Mesenchymal stem cell (in vitro differentiated cells and primary cell): ENCODE measurements around the gene HSPBP1.

ENCODE experiments used
- DNase-seq: peaks from one replicate; pipeline ENCODE4 v3.0.0-alpha.2; 2013
- H2AFZ ChIP-seq: one replicate; pipeline ENCODE4 v1.6.1; 2013; ENCODE audit warnings: low read depth, mild to moderate bottlenecking, control low read depth, inconsistent platforms, low read length, moderate library complexity
- H2AK5ac ChIP-seq: 2 replicates; pipeline ENCODE4 v1.6.1; 2013; ENCODE audit warnings: low read length, moderate library complexity, mild to moderate bottlenecking, inconsistent platforms; ENCODE audit not compliant: severe bottlenecking
- H2BK120ac ChIP-seq: one replicate; pipeline ENCODE4 v1.6.1; 2013; ENCODE audit warnings: low read depth, mild to moderate bottlenecking, inconsistent platforms, low read length, moderate library complexity
- H2BK12ac ChIP-seq, 2 experiments: one replicate each; pipeline ENCODE4 v1.6.1; 2013; ENCODE audit warnings: inconsistent platforms in 2 of 2, low read length in 2 of 2, mild to moderate bottlenecking in 2 of 2, moderate library complexity in 2 of 2, control low read depth in 1 of 2
- H2BK15ac ChIP-seq: one replicate; pipeline ENCODE4 v1.6.1; 2013; ENCODE audit warnings: mild to moderate bottlenecking, low read depth, inconsistent platforms; ENCODE audit not compliant: poor library complexity, severe bottlenecking
- H2BK5ac ChIP-seq: 2 replicates; pipeline ENCODE4 v1.6.1; 2013; ENCODE audit warnings: low read depth, mild to moderate bottlenecking, low read length, control low read depth, inconsistent platforms; ENCODE audit not compliant: poor library complexity, severe bottlenecking
- H3K14ac ChIP-seq, 2 experiments: one replicate each; pipeline ENCODE4 v1.6.1; 2013; ENCODE audit warnings: inconsistent platforms in 2 of 2, low read length in 2 of 2, control low read depth in 1 of 2, mild to moderate bottlenecking in 1 of 2, moderate library complexity in 1 of 2
- H3K18ac ChIP-seq, 2 experiments: one replicate each; pipeline ENCODE4 v1.6.1; 2013; ENCODE audit warnings: inconsistent platforms in 2 of 2, low read length in 2 of 2, control low read depth in 1 of 2, low read depth in 1 of 2, mild to moderate bottlenecking in 1 of 2
- H3K23ac ChIP-seq, 2 experiments: one replicate each; pipeline ENCODE4 v1.6.1; 2013; ENCODE audit warnings: inconsistent platforms in 2 of 2, low read length in 2 of 2, mild to moderate bottlenecking in 2 of 2, moderate library complexity in 2 of 2, control low read depth in 1 of 2
- H3K27ac ChIP-seq: 2 replicates; pipeline ENCODE4 v1.5.1; 2013; ENCODE audit warnings: mild to moderate bottlenecking, moderate library complexity, low read length, control low read depth, inconsistent platforms; ENCODE audit not compliant: poor library complexity, severe bottlenecking
- H3K27me3 ChIP-seq, 2 experiments: 2 replicates each; pipeline versions ENCODE4 v1.6.1 to v1.7.0; 2013; ENCODE audit warnings: low read length in 2 of 2, mild to moderate bottlenecking in 2 of 2, moderate library complexity in 2 of 2, control low read depth in 1 of 2, inconsistent platforms in 1 of 2; ENCODE audit not compliant: control insufficient read depth in 1 of 2, insufficient read depth in 1 of 2
- H3K36me3 ChIP-seq, 2 experiments: 2 replicates each; pipeline versions ENCODE4 v1.6.1 to v1.7.0; 2013; ENCODE audit warnings: low read length in 2 of 2, control low read depth in 1 of 2, inconsistent platforms in 1 of 2, low read depth in 1 of 2, mild to moderate bottlenecking in 1 of 2; ENCODE audit not compliant: insufficient read depth in 2 of 2, control insufficient read depth in 1 of 2
- H3K4ac ChIP-seq, 2 experiments: one replicate each; pipeline ENCODE4 v1.6.1; 2013; ENCODE audit warnings: inconsistent platforms in 2 of 2, low read length in 2 of 2, mild to moderate bottlenecking in 2 of 2, moderate library complexity in 2 of 2, control low read depth in 1 of 2, low read depth in 1 of 2
- H3K4me1 ChIP-seq: 2 replicates; pipeline ENCODE4 v1.6.1; 2013; ENCODE audit warnings: low read depth, low read length, control low read depth; ENCODE audit not compliant: control insufficient read depth, insufficient read depth
- H3K4me2 ChIP-seq: 2 replicates; pipeline ENCODE4 v1.6.1; 2013; ENCODE audit warnings: low read length, mild to moderate bottlenecking, inconsistent platforms; ENCODE audit not compliant: poor library complexity, severe bottlenecking
- H3K4me3 ChIP-seq, 2 experiments: 2 replicates each; pipeline versions ENCODE4 v1.5.1 to v1.7.0; 2013; ENCODE audit warnings: low read length in 2 of 2, mild to moderate bottlenecking in 2 of 2, control low read depth in 1 of 2, low read depth in 1 of 2; ENCODE audit not compliant: insufficient read depth in 1 of 2
- H3K79me1 ChIP-seq: replicated peaks from 2 replicates; pipeline ENCODE4 v1.6.1; 2013; ENCODE audit warnings: mild to moderate bottlenecking, control low read depth, low read length, inconsistent platforms; ENCODE audit not compliant: poor library complexity, severe bottlenecking
- H3K9ac ChIP-seq: 2 replicates; pipeline ENCODE4 v1.7.0; 2013; ENCODE audit warnings: mild to moderate bottlenecking, low read length, moderate library complexity
- H3K9me3 ChIP-seq: 2 replicates; pipeline ENCODE4 v1.7.0; 2013; ENCODE audit warnings: mild to moderate bottlenecking, low read length; ENCODE audit not compliant: control insufficient read depth
- H4K8ac ChIP-seq: one replicate; pipeline ENCODE4 v1.6.1; 2013; ENCODE audit warnings: inconsistent platforms, mild to moderate bottlenecking, low read length, moderate library complexity
- H4K91ac ChIP-seq: one replicate; pipeline ENCODE4 v1.6.1; 2013; ENCODE audit warnings: mild to moderate bottlenecking, low read length, inconsistent platforms
- WGBS: methylation state at CpG from one replicate; pipeline ENCODE4 v1.1.7; 2013; ENCODE audit warnings: mixed read lengths; 5-methylcytosine and 5-hydroxymethylcytosine counted together

The HSPBP1 gene

GRCh38 chr19:55248166-55248675 is 31.7 kb downstream of the HSPBP1 start:
- DNase-seq, result no peak
- Histone ChIP-seq H3K36me3 (peaks cover 37 to 69% of the 10 kb centered on the region in 2 experiments), H3K4me3 (no peak overlapping the region), H3K18ac (no peak overlapping the region), H3K79me1 (peaks cover 24% of the 10 kb centered on the region), H2BK5ac (no peak overlapping the region), H3K9ac (peak overlapping the region; percentile 34), H3K27ac (no peak overlapping the region), H3K4me2 (no peak overlapping the region), H4K8ac (no peak overlapping the region), H4K91ac (no peak overlapping the region), H3K4me1 (peaks cover 48% of the 10 kb centered on the region), H2AK5ac (no peak overlapping the region), H3K9me3 (no peaks in the 10 kb centered on the region), H2AFZ (no peak overlapping the region), H3K23ac (no peak overlapping the region), H3K14ac (no peak overlapping the region), H2BK12ac (no peak overlapping the region), H3K4ac (no peak overlapping the region), H3K27me3 (no peaks in the 10 kb centered on the region), H2BK120ac (no peak overlapping the region), H2BK15ac (no peak overlapping the region)
- 89% methylated on average over 10 of the region's 10 CpGs for WGBS

DNA sequence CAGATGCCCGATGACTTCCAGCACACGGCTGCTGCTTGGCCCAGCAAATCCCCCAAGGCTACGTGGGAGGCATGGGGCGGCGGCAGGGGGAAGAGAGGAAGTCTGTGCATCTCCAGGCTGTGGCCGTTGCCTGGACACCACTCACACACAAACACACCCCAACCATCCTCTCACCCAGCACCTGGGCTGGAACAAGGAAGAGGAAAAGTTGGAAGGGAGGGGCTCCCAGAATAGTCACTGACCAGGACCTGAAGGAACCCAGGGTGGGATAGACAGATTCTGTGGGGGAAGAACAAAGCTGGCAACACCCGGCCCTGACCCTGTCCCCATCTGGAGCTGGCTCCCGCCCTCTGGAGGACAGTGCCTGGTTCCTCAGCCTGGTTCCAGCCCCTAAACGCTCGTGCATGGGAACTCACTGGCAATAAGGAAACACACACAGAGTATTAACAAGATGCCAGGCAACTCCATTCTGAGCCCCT is 32.2 kb downstream of the HSPBP1 start:
- Histone ChIP-seq H2BK5ac (no peak overlapping the region), H3K18ac (no peak overlapping the region), H2AFZ (no peak overlapping the region), H3K27me3 (no peaks in the 10 kb centered on the region), H2BK15ac (no peak overlapping the region), H3K14ac (no peak overlapping the region), H3K4ac (no peak overlapping the region), H3K4me1 (peaks cover 45% of the 10 kb centered on the region), H2AK5ac (no peak overlapping the region), H4K8ac (no peak overlapping the region), H4K91ac (no peak overlapping the region), H3K79me1 (peaks cover 24% of the 10 kb centered on the region), H2BK12ac (no peak overlapping the region), H3K27ac (no peak overlapping the region), H3K9me3 (no peaks in the 10 kb centered on the region), H3K4me3 (no peak overlapping the region), H3K9ac (peak overlapping the region; percentile 34), H3K23ac (no peak overlapping the region), H2BK120ac (no peak overlapping the region), H3K36me3 (peaks cover 40 to 64% of the 10 kb centered on the region in 2 experiments), H3K4me2 (no peak overlapping the region)
- WGBS, result 77% methylated on average over 4 of the region's 10 CpGs
- peak; percentile 45 for DNase-seq

- WGBS, result 94% methylated on average over 40 of the region's 40 CpGs
- H3K18ac ChIP-seq, result no peak overlapping the region
- no peak overlapping the region for H2BK12ac ChIP-seq
- H3K14ac ChIP-seq, result no peak overlapping the region
- H3K36me3 ChIP-seq, result peaks cover 49 to 73% of the 10 kb centered on the region in 2 experiments
- no peak overlapping the region for H3K4me3 ChIP-seq
- no peak overlapping the region for H2BK120ac ChIP-seq
- H3K4me1 ChIP-seq, result peaks cover 44% of the 10 kb centered on the region
- H2AFZ ChIP-seq, result no peak overlapping the region
- H3K27me3 ChIP-seq, result no peaks in the 10 kb centered on the region
- no peak overlapping the region for H2AK5ac ChIP-seq
- no peak overlapping the region for H2BK5ac ChIP-seq
- H4K8ac ChIP-seq, result no peak overlapping the region
- no peak overlapping the region for H3K4me2 ChIP-seq
- peak overlapping the region in 1 of 2 experiments; percentile 35 for H3K4ac ChIP-seq
- peaks cover 30% of the 10 kb centered on the region for H3K79me1 ChIP-seq
- no peak overlapping the region for H3K23ac ChIP-seq
- peak overlapping the region; percentile 27 for H4K91ac ChIP-seq
- H3K27ac ChIP-seq, result no peak overlapping the region
- H2BK15ac ChIP-seq, result no peak overlapping the region
- H3K9ac ChIP-seq, result peak overlapping the region; percentile 34
- H3K9me3 ChIP-seq, result no peaks in the 10 kb centered on the region
- no peak for DNase-seq
Measured at GRCh38 chr19:55246462-55247451, 33.2 kb downstream of the HSPBP1 start.

DNA sequence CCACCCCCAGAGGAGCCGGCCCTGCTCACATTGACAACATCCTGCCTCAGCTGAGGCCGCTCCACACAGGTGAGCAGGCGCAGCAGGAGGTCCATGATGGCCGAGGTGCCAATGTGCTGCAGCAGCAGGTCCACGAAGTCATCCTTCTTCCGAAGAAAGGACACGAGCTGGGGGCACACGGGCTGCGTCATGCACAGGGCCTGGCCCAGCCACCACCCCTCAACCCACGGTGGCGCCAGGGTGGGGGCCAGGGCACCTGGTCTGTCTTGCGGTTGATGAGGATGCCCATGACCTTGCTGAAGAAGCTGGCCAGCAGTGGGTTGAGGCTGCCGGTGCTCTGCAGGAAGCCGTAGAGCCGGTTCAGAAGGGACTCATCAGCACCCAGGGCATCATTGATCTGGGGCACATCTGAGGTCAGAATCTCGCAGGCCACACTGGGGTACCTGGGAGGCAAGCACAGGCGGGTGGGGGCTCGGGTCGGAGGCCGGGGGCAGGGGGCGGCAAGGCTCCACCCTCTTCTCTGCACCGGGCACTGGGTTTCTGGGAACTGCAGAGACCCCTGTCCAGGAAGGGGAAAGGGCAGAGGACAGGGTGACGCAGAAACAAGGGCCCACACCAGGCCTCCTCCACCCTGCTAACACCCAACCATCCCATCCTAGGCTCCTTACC is 34.5 kb downstream of the HSPBP1 start:
- no peak overlapping the region for H2AFZ ChIP-seq

More for the DNA sequence above, 34.5 kb downstream of the HSPBP1 start:
- no peaks in the 10 kb centered on the region for H3K9me3 ChIP-seq
- H3K23ac ChIP-seq, result no peak overlapping the region
- H2BK5ac ChIP-seq, result no peak overlapping the region
- H3K9ac ChIP-seq, result no peak overlapping the region
- H3K79me1 ChIP-seq, result peaks cover 40% of the 10 kb centered on the region
- no peak overlapping the region for H4K8ac ChIP-seq
- no peak overlapping the region for H3K4me2 ChIP-seq
- H2BK120ac ChIP-seq, result no peak overlapping the region
- H3K18ac ChIP-seq, result no peak overlapping the region
- no peak overlapping the region for H3K4me3 ChIP-seq
- H3K14ac ChIP-seq, result no peak overlapping the region
- DNase-seq, result no peak
- no peak overlapping the region for H2AK5ac ChIP-seq
- H3K4ac ChIP-seq, result no peak overlapping the region
- H3K4me1 ChIP-seq, result peaks cover 31% of the 10 kb centered on the region
- H2BK12ac ChIP-seq, result no peak overlapping the region
- WGBS, result 98% methylated on average over 19 of the region's 23 CpGs
- peaks cover 60 to 82% of the 10 kb centered on the region in 2 experiments for H3K36me3 ChIP-seq
- no peak overlapping the region for H4K91ac ChIP-seq
- no peak overlapping the region for H3K27ac ChIP-seq
- no peaks in the 10 kb centered on the region for H3K27me3 ChIP-seq
- no peak overlapping the region for H2BK15ac ChIP-seq
